Colon (tissue), 2 donors: ENCODE data around the gene FAR1.
A peak's percentile ranks its signal among the peaks of the same experiment; 100 is the strongest.

Source experiments
- FAIRE-seq: peaks from 2 replicates; lab custom pipeline; 2012; peaks lifted over from hg19 to GRCh38; lab: Jason Lieb, UNC
- donor health status: control.
- donor health status: control.

FAR1 gene

DNA sequence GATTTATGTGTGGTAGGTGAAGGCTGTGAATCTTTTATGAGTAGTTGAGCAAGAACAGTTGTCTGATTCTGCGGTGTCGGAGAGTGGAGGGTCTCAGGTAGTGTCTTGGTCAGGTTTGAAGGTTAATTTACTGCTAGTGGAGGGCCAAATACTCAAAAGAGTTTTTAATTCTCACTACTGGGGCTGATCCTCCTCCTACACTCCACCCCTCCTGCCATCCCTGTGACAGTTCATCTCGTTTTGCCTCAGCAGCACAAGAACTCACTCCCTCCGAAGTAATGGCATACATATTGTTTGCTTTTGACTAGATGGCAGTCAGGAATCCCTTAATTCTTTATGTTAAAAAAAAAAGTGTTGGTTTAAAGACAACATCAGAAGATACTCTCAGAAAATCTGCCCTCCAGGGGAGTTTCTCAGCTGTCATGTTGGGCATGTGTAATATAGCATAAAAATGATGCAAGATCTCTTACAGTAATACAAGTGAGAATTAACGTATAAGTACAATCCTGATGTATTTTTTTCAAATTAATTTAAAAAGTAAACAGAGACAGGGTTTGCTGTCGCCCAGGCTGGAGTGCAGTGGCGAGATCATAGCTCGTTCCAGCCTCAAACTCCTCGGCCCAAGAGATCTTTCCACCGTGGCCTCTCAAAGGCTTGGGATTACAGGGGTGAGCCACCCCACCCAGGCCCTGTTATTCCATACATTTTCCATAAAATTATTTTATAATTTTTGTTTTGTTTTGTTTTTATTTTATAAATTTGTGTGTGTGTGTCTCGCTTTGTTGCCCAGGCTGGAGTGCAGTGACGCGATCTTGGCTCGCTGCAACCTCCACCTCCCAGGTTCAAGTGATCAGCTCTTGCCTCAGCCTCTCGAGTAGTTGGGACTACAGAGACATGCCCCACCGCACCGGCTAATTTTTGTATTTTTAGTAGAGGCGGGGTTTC lies 1.3 kb downstream of the FAR1 start:
- FAIRE-seq = no peak

- no peak for FAIRE-seq
These were observed 4.2 kb downstream of the FAR1 start for GRCh38 chr11:13672576-13673210.

- no peak for FAIRE-seq
These were observed 6.5 kb downstream of the FAR1 start for GRCh38 chr11:13674799-13675509.

DNA sequence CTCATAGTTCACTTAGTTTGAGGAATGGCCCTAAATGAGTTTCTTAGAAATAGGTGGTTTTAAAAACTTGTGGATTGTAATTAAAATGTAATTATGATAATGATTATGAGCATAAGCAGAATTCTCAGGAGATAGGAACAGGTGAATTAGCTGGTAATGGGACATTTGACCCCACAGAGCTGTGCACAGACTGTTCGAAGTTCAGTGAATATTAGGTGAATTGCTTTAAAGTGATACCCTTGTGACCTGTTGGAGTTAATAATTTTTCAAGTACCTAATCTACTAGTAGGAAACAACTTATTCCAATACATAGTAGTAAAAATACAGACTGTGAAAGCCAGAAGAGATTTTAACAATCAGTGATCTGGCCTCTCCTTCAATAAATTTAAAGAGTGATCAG lies 8.1 kb downstream of the FAR1 start:
- no peak for FAIRE-seq

GRCh38 chr11:13679768-13680167 lies 11.3 kb downstream of the FAR1 start:
- FAIRE-seq = no peak

GRCh38 chr11:13680501-13681264 lies 12.2 kb downstream of the FAR1 start:
- no peak for FAIRE-seq

DNA sequence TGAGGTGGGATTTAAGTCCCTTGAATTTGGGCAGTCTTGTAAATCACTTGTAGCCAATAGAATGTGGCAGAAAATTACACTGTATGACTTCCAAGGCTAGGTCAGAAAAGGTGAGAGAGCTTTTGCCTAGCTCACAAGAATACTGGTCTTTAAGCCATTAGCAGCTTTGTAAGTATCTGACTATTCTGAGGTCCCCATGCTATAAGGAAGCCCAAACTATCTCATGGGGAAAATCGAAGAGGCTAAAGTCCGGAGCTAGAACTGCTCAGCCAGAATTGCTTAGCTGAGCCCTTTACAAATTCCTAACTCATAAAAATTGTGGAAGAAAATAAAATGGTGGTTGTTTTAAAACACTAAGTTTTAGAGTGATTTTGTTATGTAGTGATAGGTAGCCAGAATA lies 13.0 kb downstream of the FAR1 start:
- no peak for FAIRE-seq

DNA sequence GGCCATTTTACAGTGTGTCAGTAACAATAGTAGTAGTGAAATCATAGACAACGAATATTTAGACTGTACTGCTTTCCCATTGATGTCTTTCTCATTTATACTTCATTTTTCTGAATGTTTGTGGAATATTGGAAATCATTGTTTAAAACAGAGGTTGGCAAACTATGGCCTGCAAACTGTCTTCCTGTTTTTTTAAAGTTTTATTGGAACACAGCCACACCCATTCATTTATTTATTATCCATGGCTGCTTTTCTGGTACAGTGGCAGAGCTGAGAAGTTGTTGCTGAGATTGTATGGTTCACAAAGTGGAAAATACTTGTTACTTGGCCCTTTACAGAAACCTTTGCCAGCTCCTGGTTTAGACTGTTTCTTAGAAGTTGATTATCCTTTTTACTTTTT lies 13.7 kb downstream of the FAR1 start:
- FAIRE-seq = no peak

DNA sequence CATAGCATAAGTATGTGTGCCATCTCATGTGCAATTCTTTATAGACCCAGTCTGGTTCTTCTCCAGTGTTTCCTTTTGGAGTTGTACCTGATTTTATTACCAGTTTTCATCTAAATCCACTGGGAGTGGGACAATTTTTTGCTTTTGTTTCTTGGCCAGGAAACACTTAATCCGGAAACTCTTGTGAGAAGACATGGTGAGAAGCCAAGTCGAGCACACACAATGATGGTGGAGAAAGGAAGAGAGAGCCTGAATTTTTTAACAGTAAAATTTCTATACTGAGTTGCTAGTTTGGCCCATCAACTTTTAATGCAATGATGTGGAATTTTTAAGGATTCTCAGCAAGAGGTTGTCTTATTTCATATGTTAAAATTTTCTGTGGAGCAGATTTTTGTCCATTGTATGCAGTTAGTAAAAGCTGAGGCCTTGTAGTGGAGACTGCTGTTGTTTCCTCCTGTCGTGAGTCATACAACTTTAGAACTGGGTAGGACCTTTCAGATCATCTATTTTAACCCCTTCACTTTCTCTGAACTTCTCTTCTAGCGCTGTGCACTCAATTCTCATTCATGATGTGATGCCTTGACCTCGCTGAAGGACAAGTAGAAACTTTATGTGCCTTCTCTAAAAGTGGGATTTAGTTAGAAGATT lies 17.1 kb downstream of the FAR1 start:
- no peak for FAIRE-seq

DNA sequence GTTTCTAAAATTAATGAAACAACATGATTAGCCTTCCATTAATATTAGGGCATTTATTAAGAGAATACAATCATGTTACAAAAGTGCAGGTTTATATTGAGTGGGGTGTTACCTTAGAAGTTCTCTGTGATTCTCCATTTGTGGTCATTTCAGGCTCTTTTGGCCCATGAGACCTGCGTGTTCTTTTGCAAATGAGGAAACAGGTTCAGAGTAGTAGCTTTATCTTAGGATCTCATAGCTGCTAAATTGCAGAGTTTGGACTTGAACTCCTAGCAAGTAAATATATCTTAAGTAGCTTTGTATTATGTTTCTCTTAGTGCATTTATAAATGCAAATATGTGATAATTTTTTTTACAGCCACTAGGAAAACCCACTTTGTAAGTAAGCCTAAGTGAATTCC lies 18.3 kb downstream of the FAR1 start:
- FAIRE-seq = no peak

DNA sequence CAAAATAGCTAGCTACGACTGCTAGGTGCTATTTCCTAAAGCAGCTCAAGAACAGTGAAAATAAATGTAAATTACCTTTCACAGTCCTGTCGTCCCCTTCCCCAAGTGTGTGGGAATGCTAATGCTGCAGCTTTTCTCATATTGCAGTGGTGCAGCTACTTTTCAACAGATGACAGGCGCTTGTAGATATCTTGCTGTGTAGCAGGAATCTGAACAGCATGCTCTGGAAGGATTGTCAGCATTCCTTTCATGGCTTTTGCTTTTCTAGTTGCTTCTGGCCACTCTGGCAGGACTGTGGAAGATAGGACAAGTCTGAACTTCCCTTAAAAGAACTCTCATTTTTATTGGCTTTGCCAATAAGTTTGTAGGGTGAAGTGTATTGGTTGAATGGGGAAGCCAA lies 18.8 kb downstream of the FAR1 start:
- no peak for FAIRE-seq

GRCh38 chr11:13691286-13691899 lies 22.9 kb downstream of the FAR1 start:
- no peak for FAIRE-seq

DNA sequence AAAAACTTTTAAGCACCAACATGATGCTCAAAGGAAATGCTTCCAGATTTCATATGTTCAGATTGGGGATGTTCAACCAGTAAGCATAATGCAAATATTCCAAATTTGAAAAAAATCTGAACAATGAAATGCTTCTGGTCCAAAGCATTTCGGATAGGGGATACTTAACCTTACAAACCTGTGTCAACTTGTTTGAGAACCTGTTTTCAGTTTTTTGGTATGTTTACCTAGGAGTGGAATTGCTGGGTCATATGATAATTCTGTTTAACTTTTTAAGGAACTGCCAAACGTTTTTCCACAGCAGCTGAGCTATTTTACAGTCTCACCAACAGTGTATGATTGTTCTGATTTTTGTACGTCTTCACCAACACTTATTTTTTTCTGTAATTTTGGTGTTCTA lies 23.7 kb downstream of the FAR1 start:
- FAIRE-seq = no peak

DNA sequence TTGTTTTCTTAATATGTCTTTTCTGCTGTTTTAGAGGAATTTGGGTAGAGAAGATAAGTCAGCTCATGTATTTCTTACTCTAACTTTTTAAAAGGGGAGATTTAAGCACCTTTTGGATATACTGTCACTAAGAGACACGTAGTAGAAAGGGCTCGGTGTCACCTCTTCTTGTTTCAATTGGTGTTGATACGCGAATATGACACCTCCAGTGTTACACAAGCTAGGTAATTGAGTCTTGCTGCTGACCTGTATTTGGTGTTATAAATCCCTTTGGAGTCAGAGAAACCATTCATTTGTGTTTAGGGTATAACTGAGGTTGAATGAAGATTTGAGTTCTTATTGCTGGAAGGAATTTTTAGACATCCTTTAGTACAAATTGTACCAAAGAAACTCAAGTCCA lies 25.6 kb downstream of the FAR1 start:
- FAIRE-seq = no peak

DNA sequence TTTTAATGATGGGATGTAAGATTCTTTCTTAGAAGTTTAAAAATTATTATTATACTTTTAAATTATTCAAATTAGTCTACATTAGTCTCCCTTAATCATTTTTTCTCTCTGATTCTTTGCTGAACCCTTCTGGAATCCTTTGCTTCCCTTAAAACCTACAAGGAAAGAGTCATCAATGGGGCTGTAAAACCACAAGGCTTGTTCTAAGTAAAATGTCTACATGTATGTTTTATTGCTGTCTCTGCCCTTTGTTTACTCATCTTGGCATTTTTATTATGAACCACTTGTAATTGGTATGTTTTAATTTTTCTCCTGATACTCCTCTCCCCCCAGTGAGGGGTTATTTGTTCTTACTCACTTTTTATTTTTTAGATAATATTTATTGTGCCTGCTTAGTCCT lies 27.4 kb downstream of the FAR1 start:
- no peak for FAIRE-seq

DNA sequence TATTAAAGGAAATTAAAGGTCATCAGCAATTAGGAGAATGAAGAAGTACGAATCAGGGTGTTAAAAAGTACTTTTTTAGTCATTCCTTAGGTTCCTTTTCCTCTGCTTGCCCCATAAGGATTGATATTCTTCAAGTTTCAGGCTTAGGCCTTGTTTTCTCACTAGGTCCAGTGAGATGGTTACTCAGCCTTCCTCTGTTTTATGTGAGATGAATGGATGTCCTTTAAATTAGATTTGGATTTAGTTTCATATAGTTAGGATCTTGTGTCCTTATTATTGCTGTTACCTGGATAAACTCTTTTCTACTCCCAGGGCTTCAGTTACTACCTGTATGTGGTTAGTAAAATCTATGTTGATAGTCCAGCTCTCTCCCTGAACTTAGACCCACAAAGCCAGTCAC lies 29.2 kb downstream of the FAR1 start:
- FAIRE-seq = no peak

DNA sequence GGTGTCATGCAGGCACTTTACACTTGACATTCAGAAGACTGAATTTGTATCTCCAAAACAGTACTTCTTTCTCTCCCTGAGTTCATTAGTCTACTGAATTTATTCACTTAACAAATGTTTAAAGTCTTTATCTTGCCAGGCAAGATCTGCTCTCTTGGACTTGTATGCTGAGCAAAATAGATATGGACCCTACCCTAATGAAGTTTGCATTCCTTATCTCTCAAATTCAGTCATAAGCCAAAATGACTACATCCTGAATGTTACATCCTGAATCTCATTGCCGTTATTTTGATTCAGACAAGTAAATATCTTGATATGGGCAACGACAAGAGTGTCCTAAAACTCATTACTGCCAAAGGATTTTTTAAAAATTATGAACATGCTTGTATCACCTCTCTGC lies 29.7 kb downstream of the FAR1 start:
- no peak for FAIRE-seq

DNA sequence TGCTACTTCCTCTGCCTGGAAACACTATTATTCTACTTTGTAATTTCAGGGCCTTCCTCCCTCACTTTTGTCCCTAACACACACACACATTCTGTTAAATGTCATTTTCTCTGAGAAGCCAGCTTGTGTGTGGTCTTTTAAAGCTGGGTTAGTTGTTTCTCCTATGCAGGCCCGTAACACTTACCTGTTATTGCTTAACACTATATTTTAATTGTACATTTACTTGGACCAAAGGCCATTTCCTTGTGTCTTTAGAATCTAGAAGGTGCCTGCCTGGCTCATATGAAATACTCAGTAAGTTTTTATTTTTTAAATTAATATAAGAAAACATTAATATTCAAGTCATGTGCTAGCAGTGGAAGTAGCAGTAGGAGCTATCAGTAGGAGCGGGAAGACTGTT lies 30.6 kb downstream of the FAR1 start:
- no peak for FAIRE-seq

GRCh38 chr11:13699870-13700269 lies 31.4 kb downstream of the FAR1 start:
- peak; percentile 10 for FAIRE-seq

DNA sequence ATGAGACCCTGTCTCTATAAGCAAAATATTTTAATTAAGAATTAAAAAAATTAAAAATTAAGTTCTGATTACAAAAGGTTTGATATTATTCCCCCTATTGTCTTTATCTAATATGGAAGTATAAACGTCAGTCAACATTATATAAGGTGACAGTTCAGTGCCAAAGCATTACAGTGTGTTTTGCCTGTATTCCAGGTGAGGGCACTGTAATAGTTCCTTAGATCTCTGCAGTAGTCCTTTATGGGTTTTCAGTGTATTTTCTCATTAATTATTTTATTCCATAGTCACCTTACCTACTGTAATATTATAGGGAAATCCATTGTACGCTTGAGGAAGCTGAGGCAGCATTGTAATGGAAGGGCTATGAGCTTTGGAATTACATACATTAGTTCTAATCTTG lies 33.0 kb downstream of the FAR1 start:
- no peak for FAIRE-seq

GRCh38 chr11:13702071-13702470 lies 33.6 kb downstream of the FAR1 start:
- peak; percentile 60 for FAIRE-seq
